Measurements from ENCODE around the gene ACTG2.

DNA sequence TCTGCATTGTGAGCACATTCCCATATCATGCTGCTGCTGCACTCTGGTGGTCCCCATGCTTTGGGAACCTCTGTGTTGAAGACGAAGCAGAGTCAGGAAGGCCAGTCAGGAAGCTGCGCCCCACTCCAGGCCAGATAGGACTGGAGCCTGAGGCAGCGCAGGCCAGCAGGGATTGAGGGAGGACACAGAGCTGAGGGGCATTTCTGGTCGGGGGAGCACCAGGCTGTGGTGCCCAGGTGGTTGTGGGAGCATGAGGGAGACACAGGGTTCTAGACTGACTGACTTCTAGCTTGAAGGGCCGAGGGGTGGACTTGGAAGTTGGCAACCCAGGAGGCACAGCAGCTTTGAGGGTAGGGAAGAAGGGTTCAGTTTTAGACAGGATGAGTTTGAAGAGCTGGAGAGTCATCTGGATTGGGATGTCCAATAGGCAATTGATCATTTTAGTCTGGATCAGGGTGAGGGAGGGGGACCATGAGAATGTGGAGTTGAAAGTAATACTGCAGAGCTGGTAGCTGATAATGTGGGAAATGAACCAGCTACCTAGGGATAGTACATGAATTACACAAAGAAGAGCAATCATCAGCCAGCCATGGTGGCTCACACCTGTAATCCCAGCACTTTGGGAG is 1.4 kb upstream of the ACTG2 start:
- TF ChIP-seq, protein P1, sequence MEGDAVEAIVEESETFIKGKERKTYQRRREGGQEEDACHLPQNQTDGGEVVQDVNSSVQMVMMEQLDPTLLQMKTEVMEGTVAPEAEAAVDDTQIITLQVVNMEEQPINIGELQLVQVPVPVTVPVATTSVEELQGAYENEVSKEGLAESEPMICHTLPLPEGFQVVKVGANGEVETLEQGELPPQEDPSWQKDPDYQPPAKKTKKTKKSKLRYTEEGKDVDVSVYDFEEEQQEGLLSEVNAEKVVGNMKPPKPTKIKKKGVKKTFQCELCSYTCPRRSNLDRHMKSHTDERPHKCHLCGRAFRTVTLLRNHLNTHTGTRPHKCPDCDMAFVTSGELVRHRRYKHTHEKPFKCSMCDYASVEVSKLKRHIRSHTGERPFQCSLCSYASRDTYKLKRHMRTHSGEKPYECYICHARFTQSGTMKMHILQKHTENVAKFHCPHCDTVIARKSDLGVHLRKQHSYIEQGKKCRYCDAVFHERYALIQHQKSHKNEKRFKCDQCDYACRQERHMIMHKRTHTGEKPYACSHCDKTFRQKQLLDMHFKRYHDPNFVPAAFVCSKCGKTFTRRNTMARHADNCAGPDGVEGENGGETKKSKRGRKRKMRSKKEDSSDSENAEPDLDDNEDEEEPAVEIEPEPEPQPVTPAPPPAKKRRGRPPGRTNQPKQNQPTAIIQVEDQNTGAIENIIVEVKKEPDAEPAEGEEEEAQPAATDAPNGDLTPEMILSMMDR (IDR thresholded peaks at IDR 0.05 in 8 of 11, conservative IDR thresholded peaks at IDR 0.05 in 3 of 11): no peak
- no peak for TF ChIP-seq POLR2A (IDR thresholded peaks at IDR 0.05)
- TF ChIP-seq POLR2AphosphoS5 (IDR thresholded peaks at IDR 0.05): no peak

Measured in spleen (tissue), 7 donors.